Measurements from ENCODE around the gene BTD. TPM values are rescaled to one million over a fixed set of nuclear protein-coding genes. Genes with fewer than 3 reads are reported as not detected.

BTD gene
- total and polyA plus RNA-seq, 4 donors: 45.8 to 78.1 (median 47.8) TPM

DNA sequence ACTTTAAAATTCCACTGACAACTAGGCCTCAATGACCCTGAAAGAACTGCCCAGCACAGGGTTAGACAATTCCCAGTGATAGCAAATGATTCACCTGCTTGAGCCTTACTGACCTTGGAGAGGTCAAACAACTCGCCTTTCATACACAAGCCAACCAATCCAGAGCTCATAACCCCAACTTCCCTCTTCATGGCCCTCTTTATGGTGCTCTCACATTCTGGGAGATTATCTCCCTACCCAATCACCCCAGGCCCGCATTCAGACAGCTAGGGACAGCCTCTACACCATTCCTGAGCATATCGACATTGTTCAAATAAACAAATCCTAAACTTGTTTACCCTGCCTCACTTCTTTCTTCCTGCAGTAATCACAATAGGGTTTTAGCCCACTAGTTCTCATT is 47.8 kb upstream of the BTD start:
- H3K4me3 ChIP-seq (ENCODE audit: low read depth in 1 of 3, low read length in 3 of 3): no peak overlapping the region
- H3K27ac ChIP-seq (ENCODE audit: low read depth in 1 of 2, low read length in 2 of 2): peak overlapping the region in 1 of 2 donors; percentile 53
- H3K9me3 ChIP-seq (ENCODE audit: control insufficient read depth in 4 of 4, low read length in 3 of 4): no peaks in the 10 kb centered on the region
- no peak for TF ChIP-seq FOXA2 (IDR thresholded peaks at IDR 0.05)
- no peak for TF ChIP-seq YY1 (IDR thresholded peaks at IDR 0.05)
- TF ChIP-seq ZBTB33 (IDR thresholded peaks at IDR 0.05): no peak
- no peak for TF ChIP-seq EGR1 (IDR thresholded peaks at IDR 0.05; ENCODE audit: low read depth in 2 of 2)
- peak; percentile 88 to 93 for TF ChIP-seq RXRA (IDR thresholded peaks at IDR 0.05)
- peak; percentile 39 to 44 for TF ChIP-seq JUND (IDR thresholded peaks at IDR 0.05)
- TF ChIP-seq, protein P1, sequence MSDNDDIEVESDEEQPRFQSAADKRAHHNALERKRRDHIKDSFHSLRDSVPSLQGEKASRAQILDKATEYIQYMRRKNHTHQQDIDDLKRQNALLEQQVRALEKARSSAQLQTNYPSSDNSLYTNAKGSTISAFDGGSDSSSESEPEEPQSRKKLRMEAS (IDR thresholded peaks at IDR 0.05): no peak
- peak; percentile 28 for TF ChIP-seq ATF3 (IDR thresholded peaks at IDR 0.05)
- TF ChIP-seq NR2F2 (IDR thresholded peaks at IDR 0.05): no peak
- no peak for TF ChIP-seq TAF1 (conservative IDR thresholded peaks at IDR 0.05)
- TF ChIP-seq GABPA (IDR thresholded peaks at IDR 0.05 in 1 of 2, conservative IDR thresholded peaks at IDR 0.05 in 1 of 2): no peak
- TF ChIP-seq SP1 (IDR thresholded peaks at IDR 0.05): peak; percentile 62
- TF ChIP-seq CTCF (IDR thresholded peaks at IDR 0.05; ENCODE audit: low read depth, low read length, missing input control): no peak
- TF ChIP-seq HNF4A (conservative IDR thresholded peaks at IDR 0.05): peak; percentile 52 to 53
- no peak for TF ChIP-seq FOXA1 (IDR thresholded peaks at IDR 0.05)
- TF ChIP-seq REST (IDR thresholded peaks at IDR 0.05): no peak
- no peak for TF ChIP-seq HNF4G (IDR thresholded peaks at IDR 0.05)
- peak in 1 of 2 donors; percentile 41 for TF ChIP-seq RAD21 (IDR thresholded peaks at IDR 0.05)
- H3K9ac ChIP-seq (ENCODE audit: low read depth in 1 of 2, low read length in 2 of 2): no peak overlapping the region
- no peaks in the 10 kb centered on the region for H3K27me3 ChIP-seq (ENCODE audit: control insufficient read depth in 4 of 4, insufficient read depth in 4 of 4, low read length in 3 of 4)
- H3K4me1 ChIP-seq (ENCODE audit: control insufficient read depth in 4 of 4, insufficient read depth in 4 of 4, low read length in 3 of 4): peaks cover 0 to 14% (median 3%) of the 10 kb centered on the region in 4 donors
- WGBS: 30% methylated on average over 3 of the region's 3 CpGs
- DNase-seq (ENCODE audit: low spot score): no peak
- H3K36me3 ChIP-seq (ENCODE audit: control insufficient read depth in 4 of 4, insufficient read depth in 3 of 4, low read depth in 1 of 4, low read length in 3 of 4): no peaks in the 10 kb centered on the region

All from liver (tissue), 9 donors.